Neural progenitor cell (in vitro differentiated cells): ENCODE data around the gene RAB13. TPM values are rescaled to one million over a fixed set of nuclear protein-coding genes. Genes with fewer than 3 reads are reported as not detected.

Experiments
- DNase-seq: peaks from one replicate; pipeline ENCODE4 v3.0.0-alpha.2; 2016; ENCODE audit warnings: low spot score
- H2AFZ ChIP-seq: fragments of 200-600 bp; sonication (generic); replicated peaks from 2 replicates; pipeline ENCODE4 v1.6.1; 2016; ENCODE audit warnings: antibody characterized with exemption
- H3F3A ChIP-seq: fragments of 200-600 bp; sonication (generic); 2 replicates; pipeline ENCODE4 v1.6.1; 2016; ENCODE audit warnings: antibody characterized with exemption, low read depth
- H3K27ac ChIP-seq: fragments of 200-600 bp; sonication (generic); 2 replicates; pipeline ENCODE4 v1.5.1; 2016; ENCODE audit warnings: mild to moderate bottlenecking
- H3K27me3 ChIP-seq: fragments of 200-600 bp; sonication (generic); 2 replicates; pipeline ENCODE4 v1.6.1; 2016; ENCODE audit warnings: mild to moderate bottlenecking, moderate library complexity
- H3K36me3 ChIP-seq: fragments of 200-600 bp; sonication (generic); 2 replicates; pipeline ENCODE4 v1.5.1; 2016
- H3K4me1 ChIP-seq: fragments of 200-600 bp; sonication (generic); 2 replicates; pipeline ENCODE4 v1.6.1; 2016; ENCODE audit warnings: mixed run types
- H3K4me2 ChIP-seq: fragments of 200-600 bp; sonication (generic); 2 replicates; pipeline ENCODE4 v1.6.1; 2016
- H3K4me3 ChIP-seq: fragments of 200-600 bp; sonication (generic); 2 replicates; pipeline ENCODE4 v1.5.1; 2016
- H3K79me2 ChIP-seq: fragments of 200-600 bp; sonication (generic); 2 replicates; pipeline ENCODE4 v1.6.1; 2016; ENCODE audit warnings: low read depth
- H3K9ac ChIP-seq: fragments of 200-600 bp; sonication (generic); 2 replicates; pipeline ENCODE4 v1.6.1; 2016
- H3K9me3 ChIP-seq: fragments of 200-600 bp; sonication (generic); 2 replicates; pipeline ENCODE4 v1.5.1; 2016; ENCODE audit warnings: low read depth
- H4K20me1 ChIP-seq: fragments of 200-600 bp; sonication (generic); 2 replicates; pipeline ENCODE4 v1.6.1; 2016; ENCODE audit warnings: low read depth
- H3K27ac Mint-ChIP-seq: 3 replicates; pipeline ENCODE4 v1.8.0; 2021; ENCODE audit warnings: mixed read lengths
- H3K27me3 Mint-ChIP-seq: 2 replicates; pipeline ENCODE4 v1.8.0; 2022; ENCODE audit warnings: low read depth, mild to moderate bottlenecking, inconsistent platforms, moderate library complexity, mixed read lengths; ENCODE audit not compliant: insufficient read depth
- H3K36me3 Mint-ChIP-seq: 3 replicates; pipeline ENCODE4 v1.8.0; 2021; ENCODE audit warnings: mixed read lengths
- H3K4me1 Mint-ChIP-seq: 3 replicates; pipeline ENCODE4 v1.8.0; 2021; ENCODE audit warnings: mixed read lengths
- H3K4me3 Mint-ChIP-seq: 3 replicates; pipeline ENCODE4 v1.8.0; 2021; ENCODE audit warnings: mild to moderate bottlenecking, moderate library complexity, mixed read lengths
- H3K9me3 Mint-ChIP-seq: 3 replicates; pipeline ENCODE4 v1.8.0; 2020; ENCODE audit warnings: mixed read lengths
- CTCF ChIP-seq: fragments of 200-600 bp; sonication (generic); IDR thresholded peaks from 2 replicates; pipeline ENCODE4 v1.5.1; 2017; ENCODE audit warnings: antibody characterized with exemption, mild to moderate bottlenecking
- EZH2 ChIP-seq: fragments of 200-600 bp; sonication (generic); IDR thresholded peaks from 2 replicates; pipeline ENCODE4 v1.6.1; 2017; ENCODE audit warnings: antibody characterized with exemption, mild to moderate bottlenecking, moderate library complexity
- EZH2phosphoT487 ChIP-seq: fragments of 200-600 bp; sonication (generic); IDR thresholded peaks from 2 replicates; pipeline ENCODE4 v1.6.1; 2017; ENCODE audit warnings: antibody characterized with exemption
- total RNA-seq: library from RNA; depleted of rRNA; stranded (reverse); fragments of >200 nt; gene quantifications from 2 replicates; pipeline ENCODE4 v1.2.3, GENCODE V29; 2015; ENCODE audit warnings: low replicate concordance

RAB13 gene
- total RNA-seq, 1 donor from 2014 or later: 14.3 TPM

DNA sequence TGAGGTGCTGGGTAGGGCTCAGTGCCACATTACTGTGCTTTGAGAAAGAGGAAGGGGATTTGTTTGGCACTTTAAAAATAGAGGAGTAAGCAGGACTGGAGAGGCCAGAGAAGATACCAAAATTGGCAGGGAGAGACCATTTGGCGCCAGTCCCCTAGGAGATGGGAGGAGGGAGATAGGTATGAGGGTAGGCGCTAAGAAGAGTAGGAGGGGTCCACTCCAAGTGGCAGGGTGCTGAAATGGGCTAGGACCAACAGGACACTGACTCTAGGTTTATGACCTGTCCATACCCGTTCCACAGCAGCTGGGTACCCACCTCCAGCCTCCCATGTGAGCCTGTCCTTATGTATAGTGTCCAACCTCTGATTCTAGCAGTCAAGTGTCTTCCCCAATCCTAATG is 26.7 kb downstream of the RAB13 start:
- Histone ChIP-seq H3K79me2 (peaks cover 73% of the 10 kb centered on the region), H3K9me3 (no peaks in the 10 kb centered on the region), H3K27me3 (no peaks in the 10 kb centered on the region), H3K9ac (no peak overlapping the region), H2AFZ (no peak overlapping the region), H3F3A (peaks cover 32% of the 10 kb centered on the region), H4K20me1 (peaks cover 40% of the 10 kb centered on the region), H3K36me3 (no peaks in the 10 kb centered on the region), H3K4me3 (no peak overlapping the region), H3K4me2 (no peak overlapping the region), H3K27ac (peak overlapping the region; percentile 21), H3K4me1 (peaks cover 31% of the 10 kb centered on the region)
- Mint-ChIP-seq H3K4me1 (peaks cover 54% of the 10 kb centered on the region), H3K4me3 (peak overlapping the region; percentile 100), H3K9me3 (no peaks in the 10 kb centered on the region), H3K36me3 (peaks cover 15% of the 10 kb centered on the region), H3K27ac (peak overlapping the region; percentile 53), H3K27me3 (peaks cover 11% of the 10 kb centered on the region)
- TF ChIP-seq EZH2phosphoT487 (no peak), CTCF (no peak), EZH2 (no peak)
- no peak for DNase-seq

DNA sequence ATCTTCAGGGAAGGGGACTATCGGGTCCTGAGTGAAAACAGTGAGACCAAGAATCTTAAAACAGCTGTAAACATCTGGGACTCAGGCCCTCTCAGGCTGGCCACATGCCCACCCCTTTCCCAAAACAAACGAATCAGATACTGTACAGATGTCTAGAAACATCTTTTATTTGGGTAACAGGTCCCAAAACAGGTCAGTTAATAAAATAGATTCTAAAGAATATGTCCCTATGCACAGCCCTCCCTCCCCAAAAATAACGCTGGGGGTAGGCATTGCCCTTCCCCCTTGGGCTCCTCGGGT is 27.2 kb downstream of the RAB13 start:
- Histone ChIP-seq H3K4me1 (peaks cover 29% of the 10 kb centered on the region), H2AFZ (no peak overlapping the region), H3K4me3 (no peak overlapping the region), H4K20me1 (peaks cover 45% of the 10 kb centered on the region), H3K4me2 (peak overlapping the region; percentile 66), H3K27ac (peak overlapping the region; percentile 21), H3K9me3 (no peaks in the 10 kb centered on the region), H3K9ac (no peak overlapping the region), H3K79me2 (peaks cover 75% of the 10 kb centered on the region), H3K27me3 (no peaks in the 10 kb centered on the region), H3K36me3 (no peaks in the 10 kb centered on the region), H3F3A (peaks cover 27% of the 10 kb centered on the region)
- no peaks in the 10 kb centered on the region for H3K9me3 Mint-ChIP-seq
- peaks cover 15% of the 10 kb centered on the region for H3K36me3 Mint-ChIP-seq
- H3K4me3 Mint-ChIP-seq: peak overlapping the region; percentile 100
- no peak for DNase-seq
- TF ChIP-seq EZH2: no peak
- TF ChIP-seq EZH2phosphoT487: no peak
- TF ChIP-seq CTCF: no peak
- H3K27ac Mint-ChIP-seq: no peak overlapping the region
- H3K4me1 Mint-ChIP-seq: peaks cover 50% of the 10 kb centered on the region
- H3K27me3 Mint-ChIP-seq: peaks cover 11% of the 10 kb centered on the region

DNA sequence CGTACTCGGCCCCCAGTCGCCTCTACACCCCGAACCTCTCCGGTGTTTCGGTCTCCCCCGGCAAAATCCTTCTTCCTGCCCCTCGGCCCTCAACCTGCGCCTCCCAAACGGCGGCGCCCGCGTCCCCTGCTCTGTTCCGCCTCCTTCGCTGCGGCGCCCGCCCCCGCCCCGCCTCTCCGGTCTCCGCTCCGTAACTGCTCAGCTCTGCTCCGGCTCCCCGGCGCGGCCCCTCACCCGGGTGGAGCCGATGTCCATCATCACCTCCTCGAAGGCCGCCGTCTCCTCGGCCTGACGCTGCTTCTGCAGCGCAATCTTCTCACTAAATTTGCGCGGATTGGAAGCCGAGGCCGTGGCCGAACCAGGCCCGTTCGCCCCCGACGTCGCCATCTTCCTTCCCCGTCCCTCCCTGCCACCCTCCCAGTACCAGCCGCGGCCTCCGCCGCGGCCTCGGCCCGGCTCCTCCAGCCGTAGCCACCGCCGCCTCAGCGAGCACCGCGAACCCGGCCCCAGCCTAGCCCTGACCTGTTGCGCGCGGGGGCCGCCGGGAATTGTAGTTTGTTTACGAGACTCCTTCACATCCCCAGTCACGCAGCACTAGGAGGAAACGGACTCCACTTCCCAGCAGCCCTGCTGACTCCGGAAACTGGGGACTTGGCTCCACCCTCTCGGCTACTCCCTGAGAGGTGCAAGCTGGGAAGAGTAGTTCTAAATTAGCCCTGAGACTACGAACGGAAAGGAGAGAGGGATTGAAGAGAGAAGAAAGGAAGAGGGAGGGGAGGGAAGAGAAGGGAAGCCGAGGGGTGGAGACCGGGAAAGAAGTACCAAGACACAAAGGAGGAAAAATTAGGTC is 27.8 kb downstream of the RAB13 start, which contains the start of gene CRTC2:
CRTC2 (minus strand) TSS at position 502 of the 850 bp plus-strand sequence; CDS start at position 387, 115 bp downstream.
- peaks cover 29% of the 10 kb centered on the region for H3K4me1 ChIP-seq
- peaks cover 49% of the 10 kb centered on the region for H4K20me1 ChIP-seq
- H3K36me3 Mint-ChIP-seq: peaks cover 15% of the 10 kb centered on the region

More for the DNA sequence above, 27.8 kb downstream of the RAB13 start, which contains the start of gene CRTC2:
- peaks cover 23% of the 10 kb centered on the region for H3F3A ChIP-seq
- H3K27ac ChIP-seq: peak within 1 kb of the TSS; percentile 81
- peak within 1 kb of the TSS; percentile 38 for H2AFZ ChIP-seq
- H3K4me3 Mint-ChIP-seq: peak within 1 kb of the TSS; percentile 100
- no peak for TF ChIP-seq CTCF
- TF ChIP-seq EZH2phosphoT487: no peak
- TF ChIP-seq EZH2: no peak
- peak within 1 kb of the TSS; percentile 92 for H3K4me3 ChIP-seq
- no peaks in the 10 kb centered on the region for H3K27me3 ChIP-seq
- peak within 1 kb of the TSS; percentile 97 for H3K27ac Mint-ChIP-seq
- H3K9me3 ChIP-seq: no peaks in the 10 kb centered on the region
- H3K36me3 ChIP-seq: no peaks in the 10 kb centered on the region
- no peaks in the 10 kb centered on the region for H3K9me3 Mint-ChIP-seq
- DNase-seq: peak; percentile 99
- peaks cover 80% of the 10 kb centered on the region for H3K79me2 ChIP-seq
- peak within 1 kb of the TSS; percentile 94 for H3K9ac ChIP-seq
- peak within 1 kb of the TSS; percentile 92 for H3K4me2 ChIP-seq
- H3K27me3 Mint-ChIP-seq: peaks cover 11% of the 10 kb centered on the region
- H3K4me1 Mint-ChIP-seq: peaks cover 45% of the 10 kb centered on the region
